HFFc6 (cell line): ENCODE data around the gene EAPP. TPM values are rescaled to one million over a fixed set of nuclear protein-coding genes. Genes with fewer than 3 reads are reported as not detected.

Experiments
- DNase-seq: peaks from one replicate; pipeline ENCODE4 v3.0.0-alpha.2; 2018
- H3K27ac Mint-ChIP-seq: 2 replicates; pipeline ENCODE4 v1.8.0; 2020; ENCODE audit warnings: mild to moderate bottlenecking, mixed read lengths
- H3K27me3 Mint-ChIP-seq: 2 replicates; pipeline ENCODE4 v1.8.0; 2021; ENCODE audit warnings: mild to moderate bottlenecking, moderate library complexity, mixed read lengths; ENCODE audit not compliant: insufficient read depth
- H3K36me3 Mint-ChIP-seq: 2 replicates; pipeline ENCODE4 v1.8.0; 2021; ENCODE audit warnings: low read depth, mixed read lengths
- H3K4me1 Mint-ChIP-seq: 2 replicates; pipeline ENCODE4 v1.8.0; 2020; ENCODE audit warnings: low read depth, mixed read lengths
- H3K4me3 Mint-ChIP-seq: 2 replicates; pipeline ENCODE4 v1.8.0; 2020; ENCODE audit warnings: mild to moderate bottlenecking, moderate library complexity, mixed read lengths
- H3K9me3 Mint-ChIP-seq: 2 replicates; pipeline ENCODE4 v1.8.0; 2020; ENCODE audit warnings: mild to moderate bottlenecking, mixed read lengths
- CTCF ChIP-seq: fragments of 200-600 bp; sonication (generic); IDR thresholded peaks from 2 replicates; pipeline ENCODE4 v1.5.0; 2021; ENCODE audit warnings: antibody characterized with exemption, mild to moderate bottlenecking
- total RNA-seq, 6 experiments: library from RNA; stranded (reverse); fragmentation: NEBNext Ultra II Directional; extraction: Animal tissue kit (Norgen Biotek cat#: 25700); gene quantifications; 2 replicates in 1 of 6; 3 replicates in 5 of 6; pipeline ENCODE4 v1.2.3, GENCODE V29; 2021

Gene EAPP
- total RNA-seq, 6 experiments from 2014 or later: 28.2 to 34.9 (median 30.4) TPM

GRCh38 chr14:34470319-34470718, 69.2 kb downstream of the EAPP start:
- Mint-ChIP-seq H3K27ac (no peak overlapping the region), H3K9me3 (no peaks in the 10 kb centered on the region), H3K27me3 (peaks cover 8% of the 10 kb centered on the region), H3K4me1 (peaks cover 16% of the 10 kb centered on the region), H3K36me3 (no peaks in the 10 kb centered on the region), H3K4me3 (no peak overlapping the region)
- no peak for DNase-seq
- no peak for TF ChIP-seq CTCF

GRCh38 chr14:34466691-34467090, 72.8 kb downstream of the EAPP start:
- peaks cover 5% of the 10 kb centered on the region for H3K27me3 Mint-ChIP-seq
- H3K27ac Mint-ChIP-seq: no peak overlapping the region
- no peak overlapping the region for H3K4me3 Mint-ChIP-seq
- TF ChIP-seq CTCF: no peak
- no peak for DNase-seq
- no peaks in the 10 kb centered on the region for H3K36me3 Mint-ChIP-seq
- peaks cover 16% of the 10 kb centered on the region for H3K4me1 Mint-ChIP-seq
- H3K9me3 Mint-ChIP-seq: no peaks in the 10 kb centered on the region

Other genes starting within 250 kb of the EAPP start
- 10 to 100 TPM; 13.4 to 16.5 (median 15.4) TPM for gene SPTSSA, start 77.5 kb downstream of the EAPP start, total RNA-seq
- gene SNX6, start 90.4 kb upstream of the EAPP start, total RNA-seq: 100 to 1,000 TPM; 117 to 138 (median 130) TPM
- gene CFL2, start 174.9 kb upstream of the EAPP start, total RNA-seq: 100 to 1,000 TPM; 223 to 307 (median 268) TPM